ENCODE data around the gene TICAM2. TPM values are rescaled to one million over a fixed set of nuclear protein-coding genes. Genes with fewer than 3 reads are reported as not detected.

The TICAM2 gene
- total RNA-seq, 4 donors from 2014 or later, result 0.57 to 4.2 (median 3.2) TPM

DNA sequence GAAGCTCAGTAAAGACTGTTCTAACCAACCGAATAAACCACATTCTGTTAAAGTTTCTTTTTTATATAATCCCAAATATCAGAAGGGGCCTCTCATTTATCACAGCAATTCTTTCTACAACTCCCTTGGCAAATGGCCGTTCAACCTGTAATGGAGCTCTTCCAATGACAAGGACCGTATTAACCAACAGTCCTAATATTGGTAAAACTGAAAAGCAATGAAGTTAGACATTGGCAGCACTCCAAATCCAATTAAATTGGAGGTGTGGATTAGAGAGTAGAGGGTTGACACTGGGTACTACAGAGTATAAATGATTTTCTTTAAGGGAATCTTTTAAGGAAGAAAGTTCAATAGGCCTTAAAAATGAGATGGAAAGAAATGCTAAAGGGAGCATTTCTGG lies 22.7 kb upstream of the TICAM2 start:
- TF ChIP-seq, protein P1, sequence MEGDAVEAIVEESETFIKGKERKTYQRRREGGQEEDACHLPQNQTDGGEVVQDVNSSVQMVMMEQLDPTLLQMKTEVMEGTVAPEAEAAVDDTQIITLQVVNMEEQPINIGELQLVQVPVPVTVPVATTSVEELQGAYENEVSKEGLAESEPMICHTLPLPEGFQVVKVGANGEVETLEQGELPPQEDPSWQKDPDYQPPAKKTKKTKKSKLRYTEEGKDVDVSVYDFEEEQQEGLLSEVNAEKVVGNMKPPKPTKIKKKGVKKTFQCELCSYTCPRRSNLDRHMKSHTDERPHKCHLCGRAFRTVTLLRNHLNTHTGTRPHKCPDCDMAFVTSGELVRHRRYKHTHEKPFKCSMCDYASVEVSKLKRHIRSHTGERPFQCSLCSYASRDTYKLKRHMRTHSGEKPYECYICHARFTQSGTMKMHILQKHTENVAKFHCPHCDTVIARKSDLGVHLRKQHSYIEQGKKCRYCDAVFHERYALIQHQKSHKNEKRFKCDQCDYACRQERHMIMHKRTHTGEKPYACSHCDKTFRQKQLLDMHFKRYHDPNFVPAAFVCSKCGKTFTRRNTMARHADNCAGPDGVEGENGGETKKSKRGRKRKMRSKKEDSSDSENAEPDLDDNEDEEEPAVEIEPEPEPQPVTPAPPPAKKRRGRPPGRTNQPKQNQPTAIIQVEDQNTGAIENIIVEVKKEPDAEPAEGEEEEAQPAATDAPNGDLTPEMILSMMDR (IDR thresholded peaks at IDR 0.05; ENCODE audit: low read depth), result no peak

DNA sequence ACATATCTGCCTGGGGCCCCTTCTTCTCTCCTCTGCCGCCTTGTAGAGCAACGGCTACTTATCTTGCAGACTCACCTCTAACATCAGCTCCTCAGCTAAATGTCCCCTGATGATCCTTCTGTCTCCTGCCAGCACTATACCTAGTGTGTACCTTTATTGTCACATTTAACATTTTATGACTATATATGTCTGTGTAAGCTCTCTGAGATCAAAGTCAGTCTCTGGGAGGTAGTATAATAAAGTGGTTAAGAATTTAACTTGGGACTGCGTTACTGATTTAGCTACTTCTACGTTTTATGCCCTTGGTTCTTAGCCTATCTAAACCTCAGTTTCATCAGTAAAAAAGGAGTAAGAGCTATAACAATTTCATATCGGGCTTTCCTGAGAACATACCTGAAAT lies 21.4 kb upstream of the TICAM2 start:
- TF ChIP-seq, protein P1 (IDR thresholded peaks at IDR 0.05; ENCODE audit: low read depth), result no peak

DNA sequence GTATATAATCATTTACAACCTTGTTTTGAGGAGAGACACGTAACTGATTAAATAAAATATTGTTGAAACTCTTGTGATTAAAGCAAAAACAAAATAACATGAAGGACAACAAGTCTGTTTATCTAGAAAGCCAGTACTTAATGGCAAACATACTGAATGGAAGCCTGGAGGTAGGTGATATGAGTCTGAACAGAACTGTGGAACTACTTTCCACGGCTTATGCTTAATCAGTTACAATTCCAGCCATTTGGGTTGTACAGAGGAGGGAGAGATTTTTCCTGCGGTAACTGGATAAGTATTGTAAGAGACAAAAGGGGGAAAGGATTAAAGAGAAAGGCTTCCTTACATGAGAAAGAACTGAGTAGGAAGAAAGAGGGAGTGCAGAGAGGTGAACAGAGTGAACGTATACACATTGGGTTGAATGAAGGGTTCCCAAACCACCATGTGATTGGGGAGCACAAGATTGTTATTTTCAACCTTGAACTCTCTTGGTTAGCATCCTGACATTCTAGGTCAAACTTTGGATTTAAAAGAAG lies 19.2 kb upstream of the TICAM2 start:
- TF ChIP-seq, protein P1 (IDR thresholded peaks at IDR 0.05; ENCODE audit: low read depth), result no peak

DNA sequence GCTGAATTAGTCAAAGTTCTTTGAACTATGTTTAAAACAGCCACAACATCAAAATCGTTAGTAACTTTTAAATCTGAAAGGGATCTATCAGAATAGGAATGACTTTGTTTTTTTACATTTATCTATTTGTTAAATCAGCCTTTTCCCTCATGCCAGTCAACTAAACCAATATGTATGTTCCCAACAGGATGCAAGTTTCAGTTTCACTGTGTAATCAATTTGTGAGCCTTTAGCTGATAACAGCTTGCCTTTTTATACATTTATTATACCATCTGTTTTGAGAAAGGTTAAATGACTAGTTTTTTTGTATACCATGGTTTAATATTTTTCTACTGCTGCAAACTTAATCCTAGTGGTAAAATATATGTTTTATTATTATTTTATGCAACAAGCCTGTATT lies 14.6 kb upstream of the TICAM2 start:
- TF ChIP-seq, protein P1 (IDR thresholded peaks at IDR 0.05; ENCODE audit: low read depth), result no peak

DNA sequence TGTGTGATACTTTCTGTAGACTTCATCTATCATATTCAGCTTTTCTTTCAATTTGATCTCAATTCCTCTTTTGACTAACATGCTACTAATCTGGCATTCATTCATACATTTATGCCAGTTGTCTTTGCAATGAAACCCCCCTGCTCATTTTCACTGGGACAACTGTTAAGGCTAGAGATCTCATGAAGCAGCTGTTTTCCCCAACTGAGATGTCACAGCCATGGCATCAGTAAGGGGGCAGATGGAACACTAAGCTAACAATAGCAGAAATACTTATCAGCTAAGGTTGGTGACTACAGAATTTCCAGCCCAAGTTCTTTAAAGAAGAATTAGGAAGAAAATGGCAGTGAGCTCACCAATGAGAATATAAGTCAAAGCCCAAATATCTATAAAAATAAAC lies 14.2 kb upstream of the TICAM2 start:
- TF ChIP-seq, protein P1 (IDR thresholded peaks at IDR 0.05; ENCODE audit: low read depth), result no peak

DNA sequence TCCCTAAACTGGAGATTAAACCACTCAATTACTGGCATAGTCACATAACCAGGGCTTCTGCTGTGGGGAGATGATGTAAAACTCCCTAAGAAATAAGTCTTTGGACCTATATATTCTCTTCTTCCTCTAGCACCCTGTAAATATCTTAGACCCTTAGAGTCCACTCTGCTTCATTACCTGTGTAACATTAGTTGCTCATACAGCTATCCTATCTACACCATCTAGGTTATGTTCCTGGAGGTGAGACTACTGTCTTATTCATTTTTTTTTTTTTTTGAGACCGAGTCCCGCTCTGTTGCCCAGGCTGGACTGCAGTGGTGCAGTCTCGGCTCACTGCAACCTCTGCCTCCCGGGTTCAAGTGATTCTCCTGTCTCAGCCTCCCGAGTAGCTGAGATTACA lies 9.6 kb upstream of the TICAM2 start:
- TF ChIP-seq, protein P1 (IDR thresholded peaks at IDR 0.05; ENCODE audit: low read depth), result no peak

DNA sequence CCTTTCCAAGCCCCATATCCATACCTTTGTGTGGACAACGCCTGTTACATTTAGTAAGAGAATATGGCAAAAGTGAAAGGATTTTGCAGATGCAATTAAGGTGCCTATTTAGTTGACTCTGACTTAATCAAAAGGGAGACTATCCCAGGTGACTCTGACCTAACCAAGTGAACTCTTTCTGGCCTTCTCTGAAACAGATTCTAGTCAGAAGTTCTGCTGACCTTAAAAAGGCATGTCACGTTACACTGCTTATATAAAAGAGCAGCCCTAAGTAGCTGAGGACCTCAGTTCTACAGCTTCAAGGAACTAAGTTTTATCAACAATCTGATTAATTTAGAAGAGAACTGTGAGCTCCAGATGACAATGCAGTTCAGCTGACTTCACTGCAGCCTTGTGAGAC lies 5.7 kb upstream of the TICAM2 start:
- TF ChIP-seq, protein P1 (IDR thresholded peaks at IDR 0.05; ENCODE audit: low read depth), result no peak

Data from subcutaneous adipose tissue (tissue), 4 donors.